ENCODE data around the gene SSMEM1.

DNA sequence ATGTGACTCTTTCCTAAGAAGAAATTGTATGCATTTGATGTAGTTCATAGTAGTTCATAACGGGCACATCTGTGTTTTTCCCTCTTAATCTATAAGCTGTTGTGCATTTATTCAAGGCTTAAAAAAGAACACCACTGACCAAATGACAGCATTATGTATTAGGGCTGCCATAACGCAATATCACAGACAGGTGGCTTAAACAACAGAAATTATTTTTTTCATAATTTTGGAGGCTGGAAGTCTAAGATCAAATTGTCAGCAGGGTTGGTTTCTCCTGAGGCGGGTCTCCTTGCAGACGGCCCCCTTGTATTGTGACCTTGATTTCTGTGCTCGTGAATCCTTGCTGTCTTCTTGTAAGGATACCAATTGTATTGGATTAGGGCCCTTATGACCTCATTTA is 627 bp upstream of the SSMEM1 start:
- TF ChIP-seq POLR2AphosphoS5 (IDR thresholded peaks at IDR 0.05) (no peak), POLR2A (IDR thresholded peaks at IDR 0.05) (no peak), EP300 (IDR thresholded peaks at IDR 0.05; ENCODE audit: low read depth) (no peak)
- TF ChIP-seq, protein P1, sequence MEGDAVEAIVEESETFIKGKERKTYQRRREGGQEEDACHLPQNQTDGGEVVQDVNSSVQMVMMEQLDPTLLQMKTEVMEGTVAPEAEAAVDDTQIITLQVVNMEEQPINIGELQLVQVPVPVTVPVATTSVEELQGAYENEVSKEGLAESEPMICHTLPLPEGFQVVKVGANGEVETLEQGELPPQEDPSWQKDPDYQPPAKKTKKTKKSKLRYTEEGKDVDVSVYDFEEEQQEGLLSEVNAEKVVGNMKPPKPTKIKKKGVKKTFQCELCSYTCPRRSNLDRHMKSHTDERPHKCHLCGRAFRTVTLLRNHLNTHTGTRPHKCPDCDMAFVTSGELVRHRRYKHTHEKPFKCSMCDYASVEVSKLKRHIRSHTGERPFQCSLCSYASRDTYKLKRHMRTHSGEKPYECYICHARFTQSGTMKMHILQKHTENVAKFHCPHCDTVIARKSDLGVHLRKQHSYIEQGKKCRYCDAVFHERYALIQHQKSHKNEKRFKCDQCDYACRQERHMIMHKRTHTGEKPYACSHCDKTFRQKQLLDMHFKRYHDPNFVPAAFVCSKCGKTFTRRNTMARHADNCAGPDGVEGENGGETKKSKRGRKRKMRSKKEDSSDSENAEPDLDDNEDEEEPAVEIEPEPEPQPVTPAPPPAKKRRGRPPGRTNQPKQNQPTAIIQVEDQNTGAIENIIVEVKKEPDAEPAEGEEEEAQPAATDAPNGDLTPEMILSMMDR (IDR thresholded peaks at IDR 0.05) = no peak
